PC-3 (cell line): ENCODE measurements around the gene DLGAP3.
"Not testable (repeated sequence)": the region's sequence is repeated elsewhere in the genome, so short reads cannot be mapped to it uniquely, and the experiment has no call there.

Experiments used
- EZH2 ChIP-seq: fragments of 300-600 bp; sonication (generic); IDR thresholded peaks from one replicate; pipeline ENCODE4 v1.6.1; 2017; ENCODE audit warnings: antibody characterized with exemption, mild to moderate bottlenecking, low read length; ENCODE audit not compliant: unreplicated experiment
- EZH2phosphoT487 ChIP-seq: fragments of 300-600 bp; sonication (generic); IDR thresholded peaks from 2 replicates; pipeline ENCODE4 v1.6.1; 2018; ENCODE audit warnings: mild to moderate bottlenecking, antibody characterized with exemption, low read length, borderline replicate concordance
- TF ChIP-seq, protein P1 (sequence below): fragments of 300-600 bp; sonication (generic); conservative IDR thresholded peaks from 2 replicates; pipeline ENCODE4 v1.5.1; 2017; ENCODE audit warnings: antibody characterized with exemption, low read depth, mild to moderate bottlenecking, low read length

DNA sequence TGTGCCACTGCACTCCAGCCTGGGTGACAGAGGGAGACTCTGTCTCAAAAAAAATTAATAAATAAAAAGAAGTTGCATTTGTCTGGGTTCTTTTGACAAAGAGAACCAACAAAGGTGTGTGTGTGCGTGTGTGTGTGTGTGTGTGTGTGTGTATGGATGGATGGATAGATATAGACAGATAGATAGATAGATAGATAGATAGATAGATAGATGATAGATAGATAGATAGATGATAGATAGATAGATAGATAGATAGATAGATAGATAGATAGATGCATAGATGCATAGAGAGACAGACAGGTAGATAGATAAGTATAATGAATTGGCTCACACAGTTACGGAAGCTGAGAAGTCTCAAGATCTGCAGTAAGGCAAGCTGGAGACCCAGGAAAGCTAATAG, 12.3 kb upstream of the DLGAP3 start:
- TF ChIP-seq, protein P1, sequence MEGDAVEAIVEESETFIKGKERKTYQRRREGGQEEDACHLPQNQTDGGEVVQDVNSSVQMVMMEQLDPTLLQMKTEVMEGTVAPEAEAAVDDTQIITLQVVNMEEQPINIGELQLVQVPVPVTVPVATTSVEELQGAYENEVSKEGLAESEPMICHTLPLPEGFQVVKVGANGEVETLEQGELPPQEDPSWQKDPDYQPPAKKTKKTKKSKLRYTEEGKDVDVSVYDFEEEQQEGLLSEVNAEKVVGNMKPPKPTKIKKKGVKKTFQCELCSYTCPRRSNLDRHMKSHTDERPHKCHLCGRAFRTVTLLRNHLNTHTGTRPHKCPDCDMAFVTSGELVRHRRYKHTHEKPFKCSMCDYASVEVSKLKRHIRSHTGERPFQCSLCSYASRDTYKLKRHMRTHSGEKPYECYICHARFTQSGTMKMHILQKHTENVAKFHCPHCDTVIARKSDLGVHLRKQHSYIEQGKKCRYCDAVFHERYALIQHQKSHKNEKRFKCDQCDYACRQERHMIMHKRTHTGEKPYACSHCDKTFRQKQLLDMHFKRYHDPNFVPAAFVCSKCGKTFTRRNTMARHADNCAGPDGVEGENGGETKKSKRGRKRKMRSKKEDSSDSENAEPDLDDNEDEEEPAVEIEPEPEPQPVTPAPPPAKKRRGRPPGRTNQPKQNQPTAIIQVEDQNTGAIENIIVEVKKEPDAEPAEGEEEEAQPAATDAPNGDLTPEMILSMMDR, result not testable (repeated sequence)
- TF ChIP-seq EZH2, EZH2phosphoT487: not testable (repeated sequence)
